H1 (cell line): Measurements from ENCODE around the gene ADM2. TPM values are rescaled to one million over a fixed set of nuclear protein-coding genes. Genes with fewer than 3 reads are reported as not detected.

Experiments used
- JUND ChIP-seq: IDR thresholded peaks from 2 replicates; pipeline ENCODE4 v1.6.1; 2011; ENCODE audit warnings: mild to moderate bottlenecking, improper control_type of control experiment, low read length
- PHF8 ChIP-seq: fragments of 200-600 bp; sonication (generic); conservative IDR thresholded peaks from 2 replicates; pipeline ENCODE4 v1.7.1; 2012; ENCODE audit warnings: low read depth, mild to moderate bottlenecking, inconsistent platforms, low read length, moderate library complexity
- POLR2A ChIP-seq, 2 experiments: IDR thresholded peaks; 1 replicate in 1 of 2; 2 replicates in 1 of 2; pipeline ENCODE4 v1.6.1; 2011; ENCODE audit warnings: low read depth in 2 of 2, low read length in 2 of 2, mild to moderate bottlenecking in 2 of 2; ENCODE audit errors: control extremely low read depth in 1 of 2
- SP2 ChIP-seq: IDR thresholded peaks from 2 replicates; pipeline ENCODE4 v1.6.1; 2012; ENCODE audit warnings: mild to moderate bottlenecking, low read length, inconsistent platforms
- YY1 ChIP-seq: IDR thresholded peaks from 2 replicates; pipeline ENCODE4 v1.6.1; 2011; ENCODE audit warnings: low read depth, mild to moderate bottlenecking, low read length
- polyA plus RNA-seq, 7 experiments: library from polyadenylated mRNA; depleted of rRNA in 3 of 7; stranded (reverse) in 5 of 7; unstranded in 2 of 7; fragments of >200 nt in 5 of 7; fragments of 200-250 nt in 2 of 7; gene quantifications; 1 replicate in 5 of 7; 2 replicates in 1 of 7; 4 replicates in 1 of 7; pipeline versions ENCODE4 v1.2.1 to v1.2.3, GENCODE V29; 2011 to 2013; ENCODE audit warnings: missing spikeins in 2 of 7, mixed read lengths in 2 of 7
- total RNA-seq: library from RNA; stranded (reverse); fragmentation: NEBNext Ultra II Directional; extraction: Animal tissue kit (Norgen Biotek cat#: 25700); gene quantifications from 2 replicates; pipeline ENCODE4 v1.2.1, GENCODE V29; 2021
- TF ChIP-seq, protein P1 (sequence below), 3 experiments: IDR thresholded peaks; 1 replicate in 2 of 3; 2 replicates in 1 of 3; pipeline versions ENCODE4 v1.5.1 to v1.6.1; 2011; ENCODE audit warnings: low read length in 3 of 3, mild to moderate bottlenecking in 3 of 3, inconsistent platforms in 2 of 3, low read depth in 1 of 3, moderate library complexity in 1 of 3; ENCODE audit not compliant: insufficient read depth in 1 of 3; ENCODE audit errors: control extremely low read depth in 1 of 3

Gene ADM2
- total and polyA plus RNA-seq, 2 of the 8 experiments (the other 6 are each of a cell fraction or from before 2014, with no cell fraction given), result 3.3 to 7.5 TPM

DNA sequence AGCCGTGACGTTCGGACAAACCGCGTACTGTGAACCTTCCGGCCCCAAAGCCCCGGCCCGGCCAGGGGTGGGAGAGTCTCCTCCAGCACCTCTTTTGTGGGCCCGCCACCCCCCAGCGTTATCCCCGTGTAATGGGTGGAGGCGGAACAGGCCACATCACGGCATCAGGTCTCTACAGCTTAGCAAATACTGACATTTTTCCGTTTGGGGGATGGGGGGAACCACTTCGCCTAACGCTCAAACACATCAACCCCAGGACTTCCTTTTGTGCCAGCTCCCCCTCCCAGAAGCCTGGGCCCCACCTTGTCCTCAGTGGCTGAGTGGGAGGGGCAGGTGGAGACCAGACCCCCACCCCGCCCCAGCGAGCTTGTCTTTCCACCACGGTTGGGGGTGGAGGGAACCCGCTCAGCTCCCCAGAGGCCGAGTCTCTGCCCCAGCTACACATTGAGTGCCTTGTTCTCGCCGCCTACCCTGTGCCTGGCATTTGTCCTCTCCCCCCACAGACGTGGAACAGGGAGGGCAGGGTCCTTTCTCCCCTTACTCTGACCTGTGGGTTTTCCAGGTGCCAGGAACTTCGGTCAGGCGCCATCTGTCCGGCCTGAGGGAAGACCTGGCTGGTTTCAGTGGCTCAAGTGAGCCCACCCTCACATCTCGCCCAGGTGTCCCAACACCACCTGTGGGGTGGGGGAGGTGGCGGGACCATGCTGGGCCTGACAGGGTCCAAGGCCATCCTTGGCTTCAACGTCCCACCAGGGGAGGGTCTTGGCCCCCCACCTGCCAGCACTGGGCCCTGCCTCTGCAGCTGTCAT lies 36.1 kb upstream of the ADM2 start (continued):
- TF ChIP-seq PHF8 (no peak), POLR2A (IDR thresholded peaks at IDR 0.05; ENCODE audit: control extremely low read depth in 1 of 2, low read depth in 2 of 2, low read length in 2 of 2) (0 out of 3 replicates have a peak, but pooled peaks of 1 of the 2 experiments have one; percentile 46), YY1 (no peak), SP2 (no peak), JUND (no peak)
- TF ChIP-seq, protein P1, sequence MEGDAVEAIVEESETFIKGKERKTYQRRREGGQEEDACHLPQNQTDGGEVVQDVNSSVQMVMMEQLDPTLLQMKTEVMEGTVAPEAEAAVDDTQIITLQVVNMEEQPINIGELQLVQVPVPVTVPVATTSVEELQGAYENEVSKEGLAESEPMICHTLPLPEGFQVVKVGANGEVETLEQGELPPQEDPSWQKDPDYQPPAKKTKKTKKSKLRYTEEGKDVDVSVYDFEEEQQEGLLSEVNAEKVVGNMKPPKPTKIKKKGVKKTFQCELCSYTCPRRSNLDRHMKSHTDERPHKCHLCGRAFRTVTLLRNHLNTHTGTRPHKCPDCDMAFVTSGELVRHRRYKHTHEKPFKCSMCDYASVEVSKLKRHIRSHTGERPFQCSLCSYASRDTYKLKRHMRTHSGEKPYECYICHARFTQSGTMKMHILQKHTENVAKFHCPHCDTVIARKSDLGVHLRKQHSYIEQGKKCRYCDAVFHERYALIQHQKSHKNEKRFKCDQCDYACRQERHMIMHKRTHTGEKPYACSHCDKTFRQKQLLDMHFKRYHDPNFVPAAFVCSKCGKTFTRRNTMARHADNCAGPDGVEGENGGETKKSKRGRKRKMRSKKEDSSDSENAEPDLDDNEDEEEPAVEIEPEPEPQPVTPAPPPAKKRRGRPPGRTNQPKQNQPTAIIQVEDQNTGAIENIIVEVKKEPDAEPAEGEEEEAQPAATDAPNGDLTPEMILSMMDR (IDR thresholded peaks at IDR 0.05; ENCODE audit: control extremely low read depth in 1 of 3, insufficient read depth in 1 of 3, low read depth in 1 of 3, low read length in 3 of 3), result no peak
